OCI-LY3 (cell line): Measurements from ENCODE around the gene TMEM213.

ENCODE experiments used
- H2AFZ ChIP-seq: fragments of 200-600, 300-600 bp; shearing (Covaris generic); 2 replicates; pipeline ENCODE4 v1.6.0; 2014; ENCODE audit warnings: antibody characterized with exemption, low read depth, low read length
- H3K27ac ChIP-seq: fragments of 200-600, 300-600 bp; sonication (generic); 2 replicates; pipeline ENCODE4 v1.5.1; 2014; ENCODE audit warnings: mild to moderate bottlenecking, low read length, moderate library complexity, mixed read lengths
- H3K27me3 ChIP-seq: fragments of 200-600, 300-600 bp; sonication (generic); 2 replicates; pipeline ENCODE4 v1.6.1; 2014; ENCODE audit warnings: low read depth, low read length, mixed read lengths
- H3K36me3 ChIP-seq: fragments of 200-600, 300-600 bp; sonication (generic); replicated peaks from 2 replicates; pipeline ENCODE3; 2014; ENCODE audit warnings: low read depth, low read length, mixed read lengths
- H3K4me1 ChIP-seq: fragments of 300-600, 200-600 bp; sonication (generic); 2 replicates; pipeline ENCODE4 v1.6.1; 2014; ENCODE audit warnings: low read length, mixed read lengths
- H3K4me2 ChIP-seq: fragments of 200-600, 300-600 bp; sonication (generic); 2 replicates; pipeline ENCODE4 v1.6.1; 2014; ENCODE audit warnings: low read length, mixed read lengths
- H3K4me3 ChIP-seq: fragments of 300-600, 200-600 bp; sonication (generic); 2 replicates; pipeline ENCODE4 v1.5.1; 2014; ENCODE audit warnings: antibody characterized with exemption, mild to moderate bottlenecking, low read length, moderate library complexity
- H3K79me2 ChIP-seq: fragments of 300-600, 200-600 bp; shearing (Covaris generic); 2 replicates; pipeline ENCODE4 v1.6.1; 2014; ENCODE audit warnings: mild to moderate bottlenecking, low read length, mixed read lengths
- H3K9ac ChIP-seq: fragments of 300-600, 200-600 bp; shearing (Covaris generic); 2 replicates; pipeline ENCODE4 v1.6.0; 2014; ENCODE audit warnings: mild to moderate bottlenecking, low read length, moderate library complexity
- H3K9me3 ChIP-seq: fragments of 200-600, 300-600 bp; shearing (Covaris generic); 2 replicates; pipeline ENCODE4 v1.6.1; 2014; ENCODE audit warnings: low read length, mixed read lengths; ENCODE audit not compliant: insufficient read depth
- H4K20me1 ChIP-seq: fragments of 200-600, 300-600 bp; sonication (generic); 2 replicates; pipeline ENCODE4 v1.6.1; 2016; ENCODE audit warnings: low read length, mixed read lengths; ENCODE audit not compliant: insufficient read depth
- EZH2phosphoT487 ChIP-seq: fragments of 200-600 bp; shearing (Covaris generic); IDR thresholded peaks from 2 replicates; pipeline ENCODE4 v1.6.1; 2018; ENCODE audit warnings: antibody characterized with exemption, mixed run types, low read depth
- TF ChIP-seq, protein P1 (sequence below): fragments of 200-600, 300-600 bp; sonication (generic); IDR thresholded peaks from 2 replicates; pipeline ENCODE4 v1.5.1; 2014; ENCODE audit warnings: antibody characterized with exemption, low read length, low read depth

The TMEM213 gene

DNA sequence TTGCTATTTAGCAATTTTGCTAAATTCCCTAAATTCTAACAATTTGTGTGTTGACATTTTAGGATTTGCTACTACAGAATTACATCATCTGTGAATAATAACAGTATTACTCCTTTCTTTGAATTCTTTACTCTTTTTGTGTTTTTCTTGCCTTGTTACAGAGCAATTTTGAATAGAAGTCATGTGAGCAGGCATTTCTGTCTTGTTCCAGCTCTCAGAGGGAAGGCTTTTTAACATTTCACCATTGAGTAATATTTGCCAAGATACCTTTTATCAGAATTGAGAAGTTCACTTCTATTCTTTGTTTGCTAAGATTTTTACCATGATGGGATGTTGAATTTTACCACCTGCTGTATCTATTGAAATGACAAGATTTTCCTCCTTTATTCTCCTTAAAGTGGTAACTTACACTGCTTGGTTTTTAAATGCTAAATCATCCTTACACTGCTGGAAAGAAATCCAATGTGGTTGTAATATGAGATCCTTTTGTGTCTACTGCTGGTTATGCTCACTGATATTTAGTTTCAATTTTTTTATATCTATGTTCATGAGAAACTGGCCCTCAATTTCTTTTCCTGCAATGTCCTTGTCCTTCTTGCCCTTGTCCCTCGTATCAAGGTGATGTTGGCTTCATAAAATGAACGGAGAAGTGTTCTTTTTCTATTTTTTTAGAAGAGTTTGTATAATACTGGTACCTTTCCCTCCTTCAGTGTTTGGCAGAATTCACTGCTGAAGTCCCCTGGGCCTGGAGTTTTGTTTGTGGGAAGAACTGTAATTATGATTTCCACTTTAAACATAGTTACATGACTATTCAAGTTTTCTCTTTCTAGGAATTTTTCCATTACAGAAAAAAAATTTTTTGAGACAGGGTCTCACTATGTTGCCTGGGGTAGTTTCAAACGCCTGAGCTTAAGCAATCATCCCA, 50.5 kb downstream of the TMEM213 start:
- no peaks in the 10 kb centered on the region for H3K36me3 ChIP-seq
- TF ChIP-seq EZH2phosphoT487: no peak
- TF ChIP-seq, protein P1, sequence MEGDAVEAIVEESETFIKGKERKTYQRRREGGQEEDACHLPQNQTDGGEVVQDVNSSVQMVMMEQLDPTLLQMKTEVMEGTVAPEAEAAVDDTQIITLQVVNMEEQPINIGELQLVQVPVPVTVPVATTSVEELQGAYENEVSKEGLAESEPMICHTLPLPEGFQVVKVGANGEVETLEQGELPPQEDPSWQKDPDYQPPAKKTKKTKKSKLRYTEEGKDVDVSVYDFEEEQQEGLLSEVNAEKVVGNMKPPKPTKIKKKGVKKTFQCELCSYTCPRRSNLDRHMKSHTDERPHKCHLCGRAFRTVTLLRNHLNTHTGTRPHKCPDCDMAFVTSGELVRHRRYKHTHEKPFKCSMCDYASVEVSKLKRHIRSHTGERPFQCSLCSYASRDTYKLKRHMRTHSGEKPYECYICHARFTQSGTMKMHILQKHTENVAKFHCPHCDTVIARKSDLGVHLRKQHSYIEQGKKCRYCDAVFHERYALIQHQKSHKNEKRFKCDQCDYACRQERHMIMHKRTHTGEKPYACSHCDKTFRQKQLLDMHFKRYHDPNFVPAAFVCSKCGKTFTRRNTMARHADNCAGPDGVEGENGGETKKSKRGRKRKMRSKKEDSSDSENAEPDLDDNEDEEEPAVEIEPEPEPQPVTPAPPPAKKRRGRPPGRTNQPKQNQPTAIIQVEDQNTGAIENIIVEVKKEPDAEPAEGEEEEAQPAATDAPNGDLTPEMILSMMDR: no peak
- H3K27me3 ChIP-seq: no peaks in the 10 kb centered on the region
- H3K4me3 ChIP-seq: no peak overlapping the region
- no peak overlapping the region for H3K9ac ChIP-seq
- H3K79me2 ChIP-seq: no peaks in the 10 kb centered on the region
- no peak overlapping the region for H2AFZ ChIP-seq
- no peak overlapping the region for H3K4me2 ChIP-seq
- no peaks in the 10 kb centered on the region for H4K20me1 ChIP-seq
- no peaks in the 10 kb centered on the region for H3K9me3 ChIP-seq
- H3K4me1 ChIP-seq: peaks cover 4% of the 10 kb centered on the region
- H3K27ac ChIP-seq: no peak overlapping the region

DNA sequence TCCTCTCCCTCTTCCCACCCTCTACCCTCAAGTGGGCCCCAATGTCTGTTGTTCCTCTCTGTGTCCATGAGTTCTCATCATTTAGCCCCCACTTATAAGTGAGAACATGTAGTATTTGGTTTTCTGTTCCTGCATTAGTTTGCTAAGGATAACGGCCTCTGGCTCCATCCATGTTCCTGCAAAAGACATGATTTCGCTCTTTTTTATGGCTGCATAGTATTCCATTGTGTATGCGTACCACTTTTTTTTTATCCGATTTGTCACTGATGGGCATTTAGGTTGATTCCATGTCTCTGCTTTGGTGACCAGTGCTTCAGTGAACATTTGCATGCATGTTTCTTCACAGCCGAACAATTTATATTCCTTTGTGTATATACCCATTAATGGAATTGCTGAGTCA, 51.9 kb downstream of the TMEM213 start:
- no peak overlapping the region for H3K4me3 ChIP-seq
- no peak overlapping the region for H3K27ac ChIP-seq
- H3K79me2 ChIP-seq: no peaks in the 10 kb centered on the region
- no peak overlapping the region for H3K4me2 ChIP-seq
- H3K9ac ChIP-seq: no peak overlapping the region
- H3K9me3 ChIP-seq: no peaks in the 10 kb centered on the region
- H4K20me1 ChIP-seq: no peaks in the 10 kb centered on the region
- no peaks in the 10 kb centered on the region for H3K36me3 ChIP-seq
- peaks cover 12% of the 10 kb centered on the region for H3K4me1 ChIP-seq
- H3K27me3 ChIP-seq: no peaks in the 10 kb centered on the region
- no peak overlapping the region for H2AFZ ChIP-seq
- TF ChIP-seq, protein P1: no peak
- no peak for TF ChIP-seq EZH2phosphoT487

DNA sequence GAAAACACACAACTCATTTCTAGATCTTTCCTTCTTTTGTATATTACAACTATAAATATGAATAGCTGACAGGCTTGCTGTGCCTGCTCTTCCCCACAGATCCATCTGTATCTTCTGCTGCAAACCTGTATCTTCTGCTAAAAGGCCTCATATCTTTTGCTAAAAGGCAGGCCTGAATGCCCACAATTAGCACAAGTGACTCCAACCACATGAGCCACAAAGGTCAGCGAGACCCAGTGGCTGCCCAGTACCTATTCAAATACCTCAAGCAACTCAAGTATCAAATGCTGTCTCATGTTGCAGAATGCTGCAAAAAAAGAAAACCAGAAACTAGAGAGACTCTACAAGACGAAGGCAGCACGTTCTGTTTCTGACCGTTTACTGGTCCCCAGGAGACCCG, 54.7 kb downstream of the TMEM213 start:
- Histone ChIP-seq H2AFZ (no peak overlapping the region), H3K27me3 (no peaks in the 10 kb centered on the region), H3K9me3 (no peaks in the 10 kb centered on the region), H4K20me1 (no peaks in the 10 kb centered on the region), H3K4me1 (peaks cover 12% of the 10 kb centered on the region), H3K79me2 (no peaks in the 10 kb centered on the region), H3K36me3 (peaks cover 4% of the 10 kb centered on the region), H3K4me3 (no peak overlapping the region), H3K27ac (no peak overlapping the region), H3K4me2 (no peak overlapping the region), H3K9ac (no peak overlapping the region)
- no peak for TF ChIP-seq EZH2phosphoT487
- TF ChIP-seq, protein P1: no peak

DNA sequence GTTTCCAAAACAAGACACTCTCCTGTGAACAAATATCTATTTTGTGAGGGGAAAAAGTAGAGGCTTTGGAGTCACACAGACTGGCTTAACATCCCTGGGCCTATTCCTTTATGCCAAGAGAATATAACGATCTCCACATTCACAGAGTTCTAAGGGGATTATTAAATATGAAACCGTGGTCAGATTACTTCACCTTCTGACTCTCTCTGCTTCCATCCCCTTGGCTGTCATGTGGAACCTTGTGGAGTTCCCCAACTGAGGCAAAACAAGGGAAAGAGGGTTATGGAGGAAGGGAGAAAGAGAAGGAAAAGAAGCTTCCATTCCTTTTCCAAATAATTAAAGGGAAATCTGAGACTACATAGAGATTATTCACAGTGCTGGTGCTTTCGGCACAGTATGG, 55.7 kb downstream of the TMEM213 start:
- no peak overlapping the region for H3K4me3 ChIP-seq
- H3K27me3 ChIP-seq: no peaks in the 10 kb centered on the region
- H3K27ac ChIP-seq: no peak overlapping the region
- peaks cover 12% of the 10 kb centered on the region for H3K4me1 ChIP-seq
- peaks cover 8% of the 10 kb centered on the region for H3K36me3 ChIP-seq
- H4K20me1 ChIP-seq: no peaks in the 10 kb centered on the region
- H3K9ac ChIP-seq: no peak overlapping the region
- H3K9me3 ChIP-seq: no peaks in the 10 kb centered on the region
- H3K4me2 ChIP-seq: peak overlapping the region; percentile 31
- no peak overlapping the region for H2AFZ ChIP-seq
- no peaks in the 10 kb centered on the region for H3K79me2 ChIP-seq
- TF ChIP-seq, protein P1: no peak
- no peak for TF ChIP-seq EZH2phosphoT487
